T47D (cell line): ENCODE measurements around the gene SMURF1.

Source experiments
- DNase-seq, 2 experiments: peaks; one replicate each; pipeline versions ENCODE4 v3.0.0 to v3.0.0-alpha.2; 2011 to 2012; ENCODE audit warnings: low read depth in 1 of 2, low spot score in 1 of 2
- JUND ChIP-seq: IDR thresholded peaks from 2 replicates; pipeline ENCODE4 v1.6.1; 2012; ENCODE audit warnings: low read depth
- in situ Hi-C: cut with HindIII; loops from 2 replicates; pipeline ENCODE4 v1.10.0; 2016; ENCODE audit warnings: low sequenced_read_pairs, low pct_unique_long_range_greater_than_20kb

SMURF1 gene

DNA sequence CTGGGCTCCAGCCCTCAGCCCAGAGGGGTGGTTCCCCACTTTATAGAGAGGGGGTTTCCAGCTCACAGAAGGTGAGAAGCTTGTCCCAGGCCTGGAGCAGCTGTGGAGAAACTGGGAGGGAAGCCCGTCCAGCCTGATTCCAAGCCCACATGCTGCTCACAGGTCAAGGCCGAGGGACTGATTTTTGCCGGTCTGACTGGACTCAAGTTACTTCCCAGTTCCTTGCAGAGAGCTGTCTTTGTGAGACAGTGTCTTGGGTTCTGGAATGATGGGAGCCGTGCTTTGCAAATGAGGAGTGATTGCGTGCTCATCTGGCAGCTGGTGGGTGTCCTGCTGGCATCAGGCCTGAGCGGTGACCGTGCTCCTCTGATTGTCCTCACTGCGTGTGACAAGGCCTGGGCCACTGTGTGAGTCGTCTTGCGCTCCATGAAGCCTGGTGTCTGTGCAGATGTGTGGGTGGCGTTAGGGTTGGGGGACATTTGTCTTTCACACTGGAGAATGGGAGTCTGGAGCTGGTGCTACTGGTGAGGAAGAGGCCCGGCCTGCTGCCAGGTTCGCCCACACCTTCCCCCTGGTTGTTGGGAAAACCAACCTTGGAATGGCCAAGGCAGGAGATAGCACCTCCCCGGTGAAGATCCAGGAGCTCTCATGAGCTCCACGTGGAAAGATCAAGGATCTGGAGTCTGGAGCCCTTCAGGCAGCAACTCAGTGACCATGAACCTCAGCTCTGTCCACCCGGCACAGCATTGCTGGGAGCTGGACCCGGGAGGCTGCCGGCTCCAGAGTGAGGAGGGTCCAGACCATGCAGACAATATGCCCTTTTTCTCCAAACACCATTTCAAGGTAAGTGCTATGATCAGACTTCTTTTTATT lies 129.6 kb downstream of the SMURF1 start:
- TF ChIP-seq JUND: no peak
- no peak for DNase-seq
- in situ Hi-C loops: no loop called here

DNA sequence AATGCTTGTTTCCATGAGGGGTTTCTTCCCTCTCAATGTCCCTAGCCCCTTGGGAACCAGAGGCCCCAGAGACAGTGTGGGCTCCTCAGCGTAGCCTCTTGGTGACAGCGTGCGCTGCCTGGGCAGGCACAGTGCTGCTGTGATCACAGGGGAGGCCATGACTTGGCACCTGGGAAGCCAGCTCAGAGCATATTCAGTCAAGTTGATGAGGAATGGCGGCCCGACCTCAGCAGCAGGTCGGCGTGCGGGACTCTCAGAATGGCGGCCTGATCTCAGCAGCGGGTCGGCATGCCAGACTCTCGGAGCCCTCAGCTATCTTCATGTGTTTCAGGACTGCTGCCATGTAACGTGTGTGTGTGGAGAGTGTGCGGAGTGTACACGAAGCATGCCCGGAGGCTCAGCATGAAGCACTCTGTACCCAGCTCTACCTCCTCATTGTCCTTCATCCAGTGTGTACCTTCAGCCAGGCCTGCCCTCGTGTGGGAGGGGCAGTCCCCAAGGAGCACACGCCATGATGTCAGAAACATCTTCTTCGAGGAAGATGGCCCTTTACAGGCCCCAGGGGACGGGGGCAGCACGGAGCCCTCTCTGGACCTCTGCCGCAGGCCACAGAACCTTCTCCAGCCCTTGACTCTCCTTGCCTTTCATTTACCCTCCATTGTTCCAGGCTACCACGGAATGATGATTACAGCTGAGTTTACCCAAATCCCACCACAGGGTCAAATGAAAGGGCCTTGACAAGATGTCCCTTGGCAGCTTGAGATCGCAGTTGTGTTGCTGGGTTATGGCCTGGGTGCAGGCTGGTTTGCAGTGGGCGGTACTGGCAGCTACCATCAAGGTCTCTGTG lies 130.4 kb downstream of the SMURF1 start:
- no peak for TF ChIP-seq JUND
- DNase-seq: no peak
- in situ Hi-C loops: no loop called here

DNA sequence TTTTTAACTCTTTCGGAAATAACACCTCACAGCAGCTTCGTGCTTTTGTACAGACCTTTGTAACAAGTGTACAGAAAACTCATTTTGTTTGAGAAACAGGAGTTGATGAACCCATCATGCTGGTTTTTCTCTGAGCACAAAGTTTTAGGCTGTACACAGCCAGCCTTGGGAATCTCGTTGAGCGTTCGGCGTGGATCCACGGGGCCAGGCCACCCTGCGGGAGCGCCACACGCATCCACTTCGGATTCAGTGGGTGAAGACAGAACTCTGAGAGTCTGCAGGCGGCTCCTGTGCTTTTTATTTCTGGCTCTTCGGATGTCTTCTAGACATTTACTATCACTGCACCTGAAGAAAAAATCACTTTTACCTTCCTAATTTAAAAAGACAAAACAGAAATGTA lies 131.2 kb downstream of the SMURF1 start:
- no peak for TF ChIP-seq JUND
- in situ Hi-C loops: no loop called here
- no peak for DNase-seq

DNA sequence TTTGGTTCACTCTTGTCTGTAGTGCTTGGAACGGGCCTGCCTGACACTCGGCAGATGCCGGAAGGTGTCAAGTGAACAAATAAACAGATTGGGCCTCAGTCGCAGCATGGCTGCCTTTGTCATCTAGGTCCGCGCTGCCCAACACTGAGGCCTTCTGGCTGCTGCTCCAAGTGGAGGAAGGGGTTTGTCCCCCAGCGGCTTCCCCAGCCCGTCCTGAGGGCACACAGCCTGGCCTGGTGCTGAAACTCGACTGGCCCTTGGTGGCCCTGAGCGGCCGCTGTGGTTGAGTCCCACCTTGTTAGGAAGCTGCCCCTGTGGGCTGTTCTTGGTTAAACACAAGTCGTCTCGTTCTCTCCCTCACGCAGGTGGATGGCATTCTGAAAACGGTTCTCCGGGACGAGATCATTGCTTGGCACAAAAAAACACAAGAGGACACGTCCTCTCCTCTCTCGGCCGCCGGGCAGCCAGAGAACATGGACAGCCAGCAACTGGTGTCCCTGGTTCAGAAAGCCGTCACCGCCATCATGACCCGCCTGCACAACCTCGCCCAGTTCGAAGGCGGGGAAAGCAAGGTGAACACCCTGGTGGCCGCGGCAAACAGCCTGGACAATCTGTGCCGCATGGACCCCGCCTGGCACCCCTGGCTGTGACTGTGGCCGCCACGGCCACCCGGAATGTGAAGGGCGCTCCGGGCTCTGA lies 132.1 kb downstream of the SMURF1 start:
- DNase-seq: no peak
- no peak for TF ChIP-seq JUND
- in situ Hi-C loops: no loop called here

DNA sequence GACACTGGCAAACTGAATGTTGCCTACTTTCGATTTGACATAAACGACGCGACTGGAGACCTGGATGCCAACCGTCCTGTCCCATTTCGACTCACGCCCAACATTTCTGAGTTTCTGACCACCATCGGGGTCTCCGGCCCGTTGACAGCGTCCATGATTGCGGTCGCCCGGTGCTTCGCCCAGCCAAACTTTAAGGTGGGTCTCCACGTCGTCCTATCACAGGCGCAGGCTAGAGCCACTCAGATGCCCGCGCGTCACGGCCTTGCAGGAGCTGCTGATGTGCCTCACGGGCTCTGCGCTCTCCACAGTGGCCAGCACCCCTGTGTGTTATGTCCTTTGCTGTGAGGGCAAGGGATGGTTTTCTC lies 132.6 kb downstream of the SMURF1 start:
- in situ Hi-C loops: no loop called here
- no peak for DNase-seq
- TF ChIP-seq JUND: no peak

DNA sequence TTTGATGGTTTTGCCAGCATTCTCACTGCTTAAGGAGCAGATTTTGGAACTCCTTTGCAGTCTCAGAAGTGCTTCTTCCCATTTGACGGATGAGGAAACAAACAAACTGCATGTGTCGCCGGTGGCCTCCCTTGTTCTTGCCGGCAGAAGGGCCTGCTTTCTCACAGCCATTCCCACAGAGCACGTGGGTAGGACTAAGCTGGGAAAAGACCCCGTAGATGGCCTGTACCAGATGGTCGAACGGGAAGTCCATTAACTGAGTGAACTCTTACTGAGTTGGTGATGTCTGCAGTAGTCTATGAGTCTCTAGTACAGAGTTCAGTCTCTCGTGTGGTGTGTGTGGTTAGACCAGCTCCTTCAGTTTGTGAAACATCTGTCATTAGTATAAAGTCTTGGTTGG lies 133.6 kb downstream of the SMURF1 start:
- TF ChIP-seq JUND: no peak
- DNase-seq: no peak
- in situ Hi-C loops: no loop called here

DNA sequence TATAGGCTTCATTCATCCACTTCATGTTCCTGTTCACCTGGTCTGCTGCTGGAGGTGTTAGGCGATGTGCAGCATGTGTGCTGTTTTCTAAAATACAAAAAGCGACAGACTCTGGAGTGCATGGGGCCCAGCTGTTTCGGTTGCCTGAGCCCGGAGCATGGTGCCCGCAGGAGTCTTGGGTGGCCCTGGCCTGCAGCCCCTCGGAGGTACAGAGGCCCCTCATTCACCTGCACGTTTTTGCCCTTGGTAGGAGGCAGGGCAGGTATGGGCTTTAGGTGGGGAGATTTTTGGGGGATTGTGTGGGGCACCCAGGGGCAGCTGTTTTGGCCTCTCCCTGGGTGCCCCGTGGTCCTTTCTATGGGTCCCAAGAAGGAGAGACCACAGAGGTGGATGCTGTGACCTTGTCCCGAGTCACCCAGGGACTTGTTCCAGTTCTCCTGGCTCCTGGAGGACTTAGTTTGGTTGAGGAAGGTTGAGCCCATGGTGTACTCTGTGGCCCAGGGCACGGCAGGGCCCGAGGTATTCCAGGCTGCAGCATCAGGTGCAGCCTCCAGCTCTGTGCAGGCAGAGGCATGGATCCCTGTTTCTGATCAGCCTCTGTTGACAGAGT lies 134.9 kb downstream of the SMURF1 start:
- no peak for DNase-seq
- no peak for TF ChIP-seq JUND
- in situ Hi-C loops: no loop called here

DNA sequence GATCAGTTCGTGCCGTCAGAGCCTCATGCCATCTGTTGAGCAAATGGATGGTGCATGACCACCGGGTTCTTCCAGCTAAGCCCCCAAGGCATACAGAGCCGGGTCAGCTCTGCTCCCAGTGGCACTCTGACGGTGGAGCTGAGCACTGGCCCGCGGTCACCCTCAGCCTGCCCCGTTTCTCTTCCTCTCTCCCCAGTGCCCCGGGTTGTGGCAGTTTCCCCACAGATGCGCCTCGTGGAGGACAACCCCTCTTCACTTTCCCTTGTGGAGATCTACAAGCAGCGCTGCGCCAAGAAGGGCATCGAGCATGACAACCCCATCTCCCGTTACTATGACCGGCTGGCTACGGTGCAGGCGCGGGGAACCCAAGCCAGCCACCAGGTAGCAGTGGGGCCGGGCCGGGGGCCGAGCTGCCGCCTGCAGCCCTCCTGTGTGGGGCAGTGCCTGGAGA lies 135.7 kb downstream of the SMURF1 start:
- in situ Hi-C loops: no loop called here
- no peak for DNase-seq
- TF ChIP-seq JUND: no peak

DNA sequence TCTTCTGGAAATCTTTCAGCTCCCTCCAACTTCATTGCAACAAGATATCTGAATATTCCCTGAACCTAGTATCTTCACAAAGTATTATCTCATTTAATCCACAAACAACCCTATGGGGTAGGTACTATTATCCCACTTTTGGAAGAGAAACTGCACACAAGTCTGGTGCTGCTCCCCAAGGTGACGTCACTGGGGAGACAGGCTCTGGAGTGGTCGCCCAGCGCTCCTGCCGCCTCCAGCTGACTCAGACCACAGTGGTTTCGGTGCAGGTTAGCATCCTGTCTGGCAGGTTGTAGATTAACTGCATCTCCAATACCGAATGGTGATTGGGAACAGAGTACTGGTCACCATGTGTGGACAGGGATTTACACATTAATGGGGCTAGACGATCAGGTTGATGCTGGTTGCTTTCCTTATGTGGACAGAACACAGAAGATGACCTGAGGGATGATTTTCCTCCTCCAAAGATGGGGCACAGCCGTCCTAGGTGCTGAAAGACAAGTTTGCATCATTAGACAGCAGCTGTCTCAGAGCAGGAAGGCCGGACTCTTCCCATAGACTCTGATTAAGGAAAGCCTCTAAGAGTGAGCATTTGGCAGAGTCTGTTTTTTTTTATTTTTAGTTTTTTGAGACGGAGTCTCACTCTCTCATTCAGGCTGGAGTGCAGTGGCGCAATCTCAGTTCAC lies 137.0 kb downstream of the SMURF1 start:
- no peak for DNase-seq
- TF ChIP-seq JUND: no peak
- in situ Hi-C loops: no loop called here

DNA sequence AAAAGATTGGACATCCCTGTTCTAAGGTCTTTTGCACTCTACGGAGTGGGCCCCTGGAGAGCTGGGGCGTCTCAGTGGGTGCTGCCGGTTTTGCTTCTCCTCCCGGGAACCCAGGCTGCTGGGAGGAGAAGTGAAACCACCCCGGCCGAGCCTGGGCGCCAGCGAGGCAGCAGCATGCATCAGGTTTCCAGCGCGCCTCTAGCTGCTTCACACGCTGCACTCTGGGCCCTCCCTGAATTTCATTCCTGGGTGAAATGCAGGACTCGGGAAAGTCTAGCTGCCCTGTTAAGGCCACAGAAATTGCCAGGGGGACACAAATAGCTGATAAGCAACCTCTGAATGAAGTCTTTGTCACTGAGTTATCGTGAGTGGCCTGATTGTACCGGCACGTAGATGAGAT lies 138.1 kb downstream of the SMURF1 start:
- TF ChIP-seq JUND: no peak
- in situ Hi-C loops: no loop called here
- DNase-seq: no peak

DNA sequence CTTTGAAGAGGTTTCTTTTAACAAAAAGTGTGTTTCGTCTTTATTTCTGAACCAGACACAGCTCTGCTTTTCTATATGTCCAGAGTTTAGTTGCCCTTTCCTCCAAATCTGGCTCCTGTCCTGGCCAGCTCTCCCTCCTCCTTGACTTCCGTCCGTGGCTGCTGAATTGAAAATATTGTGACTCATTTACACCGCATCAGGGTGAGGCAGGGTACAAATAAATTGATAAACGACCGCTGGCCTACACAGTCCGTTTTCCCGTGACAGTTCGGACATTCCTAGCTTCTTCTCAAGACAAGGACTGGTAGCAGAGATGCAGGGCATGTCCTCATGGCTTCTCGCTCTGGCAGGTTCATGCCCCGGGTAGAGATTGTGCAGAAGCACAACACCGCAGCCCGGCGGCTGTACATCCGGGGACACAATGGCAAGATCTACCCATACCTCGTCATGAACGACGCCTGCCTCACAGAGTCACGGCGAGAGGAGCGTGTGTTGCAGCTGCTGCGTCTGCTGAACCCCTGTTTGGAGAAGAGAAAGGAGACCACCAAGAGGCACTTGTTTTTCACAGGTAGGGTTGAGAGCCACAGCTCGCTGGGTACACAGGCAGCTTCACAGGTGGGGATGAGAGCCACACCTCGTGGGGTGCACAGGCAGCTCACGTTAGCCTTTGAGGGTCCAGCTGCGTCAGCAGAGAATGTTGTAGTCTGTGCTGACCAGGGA lies 139.0 kb downstream of the SMURF1 start:
- DNase-seq: no peak
- in situ Hi-C loops: no loop called here
- no peak for TF ChIP-seq JUND

DNA sequence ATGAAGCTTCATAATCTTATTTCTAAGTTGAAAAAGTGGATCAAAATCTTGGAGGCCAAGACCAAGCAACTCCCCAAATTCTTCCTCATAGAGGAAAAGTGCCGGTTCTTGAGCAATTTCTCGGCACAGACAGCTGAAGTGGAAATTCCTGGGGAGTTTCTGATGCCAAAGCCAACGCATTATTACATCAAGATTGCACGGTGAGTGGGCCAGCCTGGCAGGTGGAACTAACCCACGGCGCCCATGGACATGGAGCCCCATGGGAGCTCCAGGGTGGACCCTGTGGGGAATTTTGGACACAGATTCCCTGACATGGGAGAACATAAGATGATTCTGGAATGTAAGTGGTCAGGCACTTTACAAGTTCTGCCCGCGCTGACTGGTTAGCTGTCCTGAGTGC lies 139.7 kb downstream of the SMURF1 start:
- TF ChIP-seq JUND: no peak
- in situ Hi-C loops: no loop called here
- no peak for DNase-seq
